B cell (primary cell): ENCODE measurements around the gene CRAMP1. TPM values are rescaled to one million over a fixed set of nuclear protein-coding genes. Genes with fewer than 3 reads are reported as not detected.
A peak's percentile ranks its signal among the peaks of the same experiment; 100 is the strongest.

Experiments used
- ATAC-seq: fragments of 200-7000 bp; cut with Tn5 transposase; one replicate; pipeline ENCODE4 v1.10.0; 2021; ENCODE audit warnings: low read depth, mild to moderate bottlenecking, moderate number of reproducible peaks, moderate library complexity
- CTCF ChIA-PET: fragments of 350-600 bp; sonication (Branson Sonifier 250); formaldehyde crosslinking; loops from one replicate; lab custom pipeline; 2021; ENCODE audit warnings: antibody characterized with exemption, inconsistent platforms; lab: Charles Lee
- POLR2A ChIA-PET: fragments of 350-600 bp; sonication (Branson Sonifier 250); formaldehyde crosslinking; loops from one replicate; lab custom pipeline; 2021; ENCODE audit warnings: antibody characterized with exemption; lab: Charles Lee
- DNase-seq: peaks from one replicate; pipeline ENCODE4 v3.0.0; 2013
- H2AFZ ChIP-seq: 2 replicates; pipeline ENCODE4 v1.6.1; 2012; ENCODE audit warnings: mild to moderate bottlenecking, low read depth, low read length; ENCODE audit not compliant: insufficient read depth, poor library complexity, severe bottlenecking
- H3K27ac ChIP-seq, 2 donors: 1 replicate in 1 of 2; 2 replicates in 1 of 2; pipeline ENCODE4 v1.5.1; 2012 to 2013; ENCODE audit warnings: low read length in 2 of 2, mild to moderate bottlenecking in 2 of 2, moderate library complexity in 1 of 2
- H3K27me3 ChIP-seq, 4 experiments: fragments of 200-600 bp in 1 of 4; sonication (generic) in 1 of 4; replicated peaks in 1 of 4; 1 replicate in 2 of 4; 2 replicates in 2 of 4; pipeline versions ENCODE4 v1.6.1 to v1.7.0; 2013 to 2016; ENCODE audit warnings: low read length in 3 of 4, mild to moderate bottlenecking in 2 of 4, mixed read lengths in 1 of 4, moderate library complexity in 1 of 4; ENCODE audit not compliant: insufficient read depth in 4 of 4, control insufficient read depth in 3 of 4; ENCODE audit errors: control extremely low read depth in 1 of 4
- H3K36me3 ChIP-seq, 2 experiments: replicated peaks in 1 of 2; 1 replicate in 1 of 2; 2 replicates in 1 of 2; pipeline versions ENCODE4 v1.6.1 to v1.7.1; 2013; ENCODE audit warnings: low read length in 1 of 2; ENCODE audit not compliant: insufficient read depth in 2 of 2, control insufficient read depth in 1 of 2; ENCODE audit errors: control extremely low read depth in 1 of 2, extremely low read depth in 1 of 2
- H3K4me1 ChIP-seq, 2 donors: fragments of 200-600 bp in 1 of 2; sonication (generic) in 1 of 2; 1 replicate in 1 of 2; 2 replicates in 1 of 2; pipeline versions ENCODE4 v1.5.1 to v1.6.1; 2013 to 2017; ENCODE audit warnings: low read length in 2 of 2; ENCODE audit not compliant: control insufficient read depth in 2 of 2, insufficient read depth in 2 of 2
- H3K4me2 ChIP-seq: replicated peaks from 2 replicates; pipeline ENCODE3; 2012; ENCODE audit warnings: mild to moderate bottlenecking, low read depth, low read length; ENCODE audit not compliant: poor library complexity, severe bottlenecking
- H3K4me3 ChIP-seq, 5 experiments: fragments of 200-600 bp in 1 of 5; sonication (generic) in 1 of 5; 1 replicate in 3 of 5; 2 replicates in 2 of 5; pipeline versions ENCODE4 v1.5.1 to v1.7.0; 2011 to 2016; ENCODE audit warnings: low read length in 4 of 5, mild to moderate bottlenecking in 4 of 5, low read depth in 2 of 5, control low read depth in 1 of 5, moderate library complexity in 1 of 5; ENCODE audit not compliant: insufficient read depth in 1 of 5; ENCODE audit errors: control extremely low read depth in 1 of 5, extremely low read depth in 1 of 5
- H3K79me2 ChIP-seq: fragments of 200-600 bp; sonication (generic); one replicate; pipeline ENCODE4 v1.6.0; 2016; ENCODE audit warnings: low read length; ENCODE audit not compliant: control insufficient read depth, insufficient read depth
- H3K9ac ChIP-seq: fragments of 200-600 bp; sonication (generic); 2 replicates; pipeline ENCODE4 v1.6.1; 2017; ENCODE audit warnings: mild to moderate bottlenecking, low read length, moderate library complexity
- H3K9me3 ChIP-seq, 3 donors: one replicate each; pipeline versions ENCODE4 v1.6.1 to v1.7.1; 2013; ENCODE audit warnings: low read length in 2 of 3; ENCODE audit not compliant: control insufficient read depth in 2 of 3, insufficient read depth in 1 of 3; ENCODE audit errors: control extremely low read depth in 1 of 3
- H4K20me1 ChIP-seq: 2 replicates; pipeline ENCODE4 v1.6.0; 2012; ENCODE audit warnings: mild to moderate bottlenecking, low read length; ENCODE audit not compliant: insufficient read depth, control insufficient read depth, poor library complexity, severe bottlenecking
- H3K27ac Mint-ChIP-seq: one replicate; pipeline ENCODE4 v1.8.0; 2021; ENCODE audit warnings: mixed read lengths
- H3K27me3 Mint-ChIP-seq: one replicate; pipeline ENCODE4 v1.8.0; 2021; ENCODE audit warnings: mixed read lengths
- H3K4me1 Mint-ChIP-seq: one replicate; pipeline ENCODE4 v1.8.0; 2021; ENCODE audit warnings: mixed read lengths
- H3K4me3 Mint-ChIP-seq: one replicate; pipeline ENCODE4 v1.8.0; 2021; ENCODE audit warnings: mixed read lengths
- H3K9me3 Mint-ChIP-seq: one replicate; pipeline ENCODE4 v1.8.0; 2022; ENCODE audit warnings: mixed read lengths; ENCODE audit not compliant: insufficient read depth
- CTCF ChIP-seq: fragments of 200-600 bp; IDR thresholded peaks from one replicate; pipeline ENCODE4 v1.8.0; 2022; ENCODE audit warnings: antibody characterized with exemption, mild to moderate bottlenecking
- EZH2 ChIP-seq: IDR thresholded peaks from 2 replicates; pipeline ENCODE4 v1.6.1; 2012; ENCODE audit warnings: borderline replicate concordance, low read depth, mild to moderate bottlenecking, moderate library complexity, low read length; ENCODE audit not compliant: insufficient read depth, poor library complexity, severe bottlenecking
- WGBS: methylation state at CpG from one replicate; pipeline ENCODE4 v1.1.5; 2013; ENCODE audit warnings: missing lambda C conversion rate; ENCODE audit not compliant: insufficient coverage; 5-methylcytosine and 5-hydroxymethylcytosine counted together
- intact Hi-C: fragments of 100-400 bp; cut with micrococcal nuclease; formaldehyde crosslinking; loops from one replicate; pipeline ENCODE4 v1.10.0; 2022
- polyA plus RNA-seq: library from polyadenylated mRNA; depleted of rRNA; stranded (reverse); fragments of >200 nt; gene quantifications from 2 replicates; pipeline ENCODE4 v1.2.3, GENCODE V29; 2012
- total RNA-seq, 2 donors: library from RNA; stranded (reverse); fragments of 120-200 nt in 1 of 2; gene quantifications; 1 replicate in 1 of 2; 2 replicates in 1 of 2; pipeline versions ENCODE4 v1.2.3 to v1.2.4, GENCODE V29; 2013 to 2022

CRAMP1 gene
- total and polyA plus RNA-seq, 2 donors (not counting 1 experiment from before 2014, with no cell fraction given): 21.0 to 33.9 TPM

GRCh38 chr16:1708083-1708767 is 96.1 kb downstream of the CRAMP1 start:
- no peaks in the 10 kb centered on the region for H3K27me3 Mint-ChIP-seq
- intact Hi-C loops: loop anchor here (5.0 kb wide), 2 partner anchors 96 to 264 kb away; partner anchors contain the start of genes CRAMP1, IFT140 and TBL3
- H3K27ac Mint-ChIP-seq: peak overlapping the region; percentile 86
- Histone ChIP-seq H3K4me3 (peak overlapping the region in 1 of 5 experiments; percentile 96), H2AFZ (no peak overlapping the region), H3K36me3 (peaks cover 0 to 18% of the 10 kb centered on the region in 2 experiments), H4K20me1 (peaks cover 43% of the 10 kb centered on the region), H3K4me2 (peak overlapping the region; percentile 94), H3K79me2 (peaks cover 78% of the 10 kb centered on the region), H3K4me1 (peaks cover 27 to 53% of the 10 kb centered on the region in 2 donors), H3K9ac (peak overlapping the region; percentile 98), H3K27me3 (no peaks in the 10 kb centered on the region), H3K9me3 (no peaks in the 10 kb centered on the region), H3K27ac (no peak overlapping the region)
- CTCF ChIA-PET: interaction anchor here (0.6 kb wide), 1 partner anchor 10 kb away, joined by 3 read pairs; no protein-coding TSS in a partner anchor
- 89% methylated on average over 16 of the region's 18 CpGs for WGBS
- DNase-seq (no peak), ATAC-seq (no peak)
- POLR2A ChIA-PET: interaction anchor here (0.6 kb wide), 1 partner anchor 249 kb away, joined by 3 read pairs; no protein-coding TSS in a partner anchor
- no peaks in the 10 kb centered on the region for H3K9me3 Mint-ChIP-seq
- H3K4me3 Mint-ChIP-seq: peak overlapping the region; percentile 91
- TF ChIP-seq CTCF (no peak), EZH2 (no peak)
- H3K4me1 Mint-ChIP-seq: peaks cover 54% of the 10 kb centered on the region

GRCh38 chr16:1708768-1709180 is 96.6 kb downstream of the CRAMP1 start:
- H3K27ac ChIP-seq: no peak overlapping the region
- intact Hi-C loops: loop anchor here (5.0 kb wide), 2 partner anchors 96 to 264 kb away; partner anchors contain the start of genes CRAMP1, IFT140 and TBL3
- peaks cover 0 to 18% of the 10 kb centered on the region in 2 experiments for H3K36me3 ChIP-seq
- TF ChIP-seq EZH2 (no peak), CTCF (no peak)
- H3K4me1 Mint-ChIP-seq: peaks cover 60% of the 10 kb centered on the region
- H3K27me3 ChIP-seq: no peaks in the 10 kb centered on the region
- no peak overlapping the region for H3K27ac Mint-ChIP-seq
- H3K4me2 ChIP-seq: peak overlapping the region; percentile 94
- POLR2A ChIA-PET: interaction anchor here (0.6 kb wide), 1 partner anchor 249 kb away, joined by 3 read pairs; no protein-coding TSS in a partner anchor
- no peaks in the 10 kb centered on the region for H3K27me3 Mint-ChIP-seq
- H3K9me3 Mint-ChIP-seq: no peaks in the 10 kb centered on the region
- WGBS: 94% methylated on average over 12 of the region's 13 CpGs
- H4K20me1 ChIP-seq: peaks cover 44% of the 10 kb centered on the region
- H3K9ac ChIP-seq: no peak overlapping the region
- no peak for DNase-seq
- H3K9me3 ChIP-seq: no peaks in the 10 kb centered on the region
- peaks cover 84% of the 10 kb centered on the region for H3K79me2 ChIP-seq
- CTCF ChIA-PET: interaction anchor here (0.6 kb wide), 1 partner anchor 9 kb away, joined by 3 read pairs; no protein-coding TSS in a partner anchor
- ATAC-seq: no peak
- no peak overlapping the region for H2AFZ ChIP-seq
- H3K4me3 ChIP-seq: no peak overlapping the region
- peaks cover 33 to 59% of the 10 kb centered on the region in 2 donors for H3K4me1 ChIP-seq
- H3K4me3 Mint-ChIP-seq: peak overlapping the region; percentile 34
